HG03460 (cell line): ENCODE data around the gene SLIT1.

Experiments
- ATAC-seq: cut with Tn5 transposase; IDR thresholded peaks from one replicate; pipeline ENCODE4 v1.9.1; 2021; ENCODE audit not compliant: unreplicated experiment

The SLIT1 gene

DNA sequence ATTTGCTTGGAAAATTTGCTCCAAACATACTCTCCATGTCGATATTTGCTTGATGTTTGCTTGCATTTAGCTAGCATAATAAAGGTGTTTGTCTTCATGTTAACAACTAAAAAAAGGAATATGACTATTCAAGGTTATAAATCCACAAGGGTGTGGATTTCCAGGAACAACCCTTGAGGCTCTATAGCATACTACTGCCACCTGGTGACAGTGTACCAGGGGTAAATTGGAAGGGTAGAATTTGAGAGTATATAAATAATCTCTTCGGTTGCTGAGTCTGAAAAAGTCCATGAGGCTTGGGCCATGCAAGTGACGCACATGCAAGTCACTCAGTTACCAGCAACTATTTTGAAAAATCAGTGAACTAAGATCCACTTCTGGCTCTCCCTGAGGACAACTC is 68.4 kb downstream of the SLIT1 start:
- no peak for ATAC-seq

DNA sequence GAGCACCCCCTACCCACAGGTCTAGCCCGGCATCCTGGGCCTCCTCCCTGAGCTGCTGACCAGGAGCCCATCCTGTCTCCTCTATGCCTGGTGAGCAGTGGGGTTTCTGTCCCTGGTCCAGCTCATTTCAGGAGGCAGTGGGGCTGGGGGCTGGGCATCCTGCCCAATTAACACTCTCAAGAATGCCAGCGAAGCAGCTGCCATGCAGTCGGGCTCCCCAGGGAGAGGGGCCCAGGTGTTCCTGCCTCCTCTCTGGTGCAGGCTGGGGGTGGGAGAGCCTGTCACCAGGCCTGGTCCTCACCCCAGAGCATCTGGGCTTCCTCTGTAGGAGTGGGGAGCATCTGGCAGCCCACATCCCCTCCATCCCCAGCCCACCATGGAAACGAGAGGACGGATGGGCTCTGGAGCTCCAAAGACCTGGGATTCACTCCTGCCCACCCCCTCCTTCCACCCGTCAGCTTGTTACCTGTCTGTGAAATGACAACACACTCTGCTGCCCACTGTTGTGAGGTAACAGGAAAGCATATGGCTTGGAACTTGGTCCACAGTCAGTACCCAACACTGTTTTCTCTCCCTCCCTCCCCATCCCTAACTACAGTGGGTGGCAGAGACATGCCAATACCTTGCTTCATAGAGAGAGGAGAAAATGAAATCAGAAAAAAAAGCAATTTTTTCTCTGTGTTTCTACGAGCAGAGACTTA is 69.1 kb downstream of the SLIT1 start:
- ATAC-seq: no peak

DNA sequence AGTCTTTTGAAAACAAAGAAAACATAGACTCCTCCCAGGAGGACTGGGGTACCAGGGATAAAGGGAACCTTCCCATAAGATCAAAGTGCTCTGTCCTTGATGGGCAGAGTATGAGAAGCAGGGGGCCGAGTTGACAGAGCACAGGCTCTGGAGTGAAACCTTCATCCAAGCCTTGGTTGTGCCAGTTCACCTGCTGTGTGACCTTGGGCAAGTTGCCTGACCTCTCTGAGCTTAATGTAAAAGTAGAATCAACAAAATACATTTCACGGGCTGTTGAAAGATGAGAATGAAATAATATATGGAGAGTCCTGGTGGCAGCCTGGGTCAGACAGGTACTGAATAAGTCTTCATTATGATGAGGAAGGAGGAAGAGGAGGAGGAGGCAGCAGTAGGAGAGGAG is 69.9 kb downstream of the SLIT1 start:
- ATAC-seq: no peak

DNA sequence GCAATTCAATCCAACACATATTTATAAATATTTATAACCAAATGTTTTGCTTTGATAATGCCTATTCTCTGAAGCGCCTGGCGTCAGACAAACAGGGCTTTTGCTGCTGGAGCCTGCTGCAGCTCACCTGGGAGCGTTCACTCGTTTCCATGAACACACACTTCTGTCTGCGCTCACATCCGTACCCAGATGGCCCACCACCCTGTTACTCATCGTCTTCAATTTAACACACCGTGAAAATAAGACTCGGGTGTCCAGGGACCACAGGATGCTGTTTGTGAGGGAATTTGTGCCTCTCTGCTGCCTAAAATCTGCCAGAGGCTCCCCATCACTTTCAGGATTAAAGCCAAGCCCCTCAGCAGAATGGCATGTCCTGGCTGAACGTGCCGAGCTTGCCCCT is 74.1 kb downstream of the SLIT1 start:
- ATAC-seq: no peak

DNA sequence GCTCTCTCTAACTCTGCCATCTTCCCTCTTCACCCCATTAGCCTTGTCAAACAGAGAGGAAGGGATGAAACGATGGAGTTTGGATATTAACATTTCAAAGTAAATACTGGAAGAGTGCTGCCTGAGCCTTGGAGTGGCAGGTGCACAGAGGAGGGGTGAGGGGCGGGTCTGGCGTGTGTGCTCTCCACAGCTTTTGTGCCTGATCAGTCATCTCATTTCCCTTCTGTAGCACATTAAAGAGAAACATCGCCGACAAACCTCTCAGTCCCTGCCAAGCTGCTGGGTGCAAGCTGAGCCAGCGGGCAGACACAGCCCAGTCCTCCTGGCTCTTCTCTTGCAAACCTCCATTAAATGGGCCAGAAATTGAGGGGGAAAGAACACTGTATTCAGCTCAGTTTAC is 76.2 kb downstream of the SLIT1 start:
- no peak for ATAC-seq

DNA sequence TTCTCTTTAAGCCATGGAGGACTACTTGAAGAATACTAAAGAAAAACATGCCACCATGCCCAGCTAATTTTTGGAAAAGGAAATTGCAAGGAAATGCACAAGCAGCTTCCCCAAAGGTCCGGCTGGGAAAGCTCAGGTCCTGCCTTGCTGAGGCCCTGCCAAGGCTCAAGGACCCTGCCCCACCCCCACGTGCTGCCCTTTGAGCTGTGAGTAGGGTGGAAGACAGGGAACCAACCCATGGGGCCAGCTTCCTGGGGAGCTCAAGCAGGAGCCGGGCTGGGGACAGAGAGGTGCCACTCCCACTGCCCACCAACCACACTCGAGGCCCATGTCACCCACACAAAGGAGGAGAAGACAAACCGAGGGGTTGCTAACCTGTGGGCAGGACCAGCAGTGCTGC is 78.2 kb downstream of the SLIT1 start:
- no peak for ATAC-seq

DNA sequence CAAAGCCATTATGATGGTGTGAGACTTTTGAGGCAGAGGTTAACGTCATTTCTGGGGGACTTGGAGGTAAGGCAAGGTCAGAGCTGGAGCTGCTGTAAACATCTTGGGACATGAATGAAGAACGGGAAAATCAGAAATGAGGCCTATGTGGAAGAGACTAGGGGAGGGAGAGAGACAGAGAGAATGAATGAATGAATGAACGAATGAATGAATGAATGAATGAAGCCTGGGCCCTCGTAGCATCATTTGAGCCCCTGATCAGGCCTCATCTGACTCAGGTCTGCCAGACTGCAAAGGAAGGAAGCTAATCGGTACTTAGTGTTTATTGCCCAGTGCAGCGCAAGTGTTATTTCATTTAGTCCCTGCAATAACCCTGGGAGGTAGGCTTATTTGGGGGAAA is 79.6 kb downstream of the SLIT1 start:
- ATAC-seq: no peak

DNA sequence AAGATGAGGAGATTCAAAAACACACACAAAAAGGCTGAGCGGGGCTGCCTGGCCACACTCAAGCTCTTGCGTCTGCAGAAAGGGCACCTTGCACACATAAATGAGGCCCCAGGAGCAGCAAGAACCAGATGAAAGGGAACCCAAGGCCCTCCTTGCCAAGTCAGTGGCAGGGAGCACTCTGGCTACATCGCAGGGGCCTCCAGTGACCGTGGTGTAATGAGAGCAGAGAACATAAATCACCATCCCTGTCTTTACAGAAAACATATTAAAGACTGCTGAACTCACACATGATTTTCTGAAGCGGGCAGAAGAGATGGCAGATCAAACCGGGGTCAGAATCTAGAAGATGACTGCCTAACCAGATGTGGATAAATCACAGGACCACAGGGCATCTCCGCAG is 80.5 kb downstream of the SLIT1 start:
- no peak for ATAC-seq

DNA sequence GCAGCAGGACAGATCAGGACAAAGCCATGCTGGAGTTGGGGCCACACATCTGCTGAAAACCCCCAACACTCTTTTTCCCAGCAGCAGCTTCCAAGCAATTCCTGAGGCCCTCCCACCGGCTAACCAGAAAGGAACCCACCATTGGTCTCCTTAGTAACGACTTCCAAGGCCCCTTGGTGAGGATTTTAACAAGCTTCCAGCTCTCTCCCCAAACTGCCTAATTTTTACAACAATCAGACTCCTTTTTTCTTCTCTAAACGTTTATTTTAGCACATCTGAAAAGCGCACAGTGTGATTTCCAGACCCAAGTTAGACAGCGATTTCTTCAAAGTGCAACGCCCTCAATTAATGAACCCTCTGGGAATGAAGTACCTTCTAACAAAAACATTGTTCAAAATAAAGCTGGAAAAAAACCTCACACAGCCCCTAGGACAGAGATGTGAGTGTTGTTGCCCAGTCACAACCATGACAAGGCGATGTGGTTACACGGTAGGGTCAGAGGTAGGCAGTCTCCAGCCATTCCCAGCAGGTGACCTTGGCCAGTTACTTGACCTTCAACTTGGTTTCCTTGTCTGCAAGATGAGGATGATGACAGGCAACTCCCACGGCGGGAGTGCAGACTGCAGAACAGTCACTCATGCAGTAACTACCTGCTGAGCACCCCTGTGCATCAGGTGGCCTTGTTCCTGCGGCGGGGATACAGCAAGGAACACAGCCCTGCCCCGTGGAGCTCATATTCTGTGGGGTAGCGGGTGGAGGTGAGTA is 82.3 kb downstream of the SLIT1 start:
- ATAC-seq: no peak

DNA sequence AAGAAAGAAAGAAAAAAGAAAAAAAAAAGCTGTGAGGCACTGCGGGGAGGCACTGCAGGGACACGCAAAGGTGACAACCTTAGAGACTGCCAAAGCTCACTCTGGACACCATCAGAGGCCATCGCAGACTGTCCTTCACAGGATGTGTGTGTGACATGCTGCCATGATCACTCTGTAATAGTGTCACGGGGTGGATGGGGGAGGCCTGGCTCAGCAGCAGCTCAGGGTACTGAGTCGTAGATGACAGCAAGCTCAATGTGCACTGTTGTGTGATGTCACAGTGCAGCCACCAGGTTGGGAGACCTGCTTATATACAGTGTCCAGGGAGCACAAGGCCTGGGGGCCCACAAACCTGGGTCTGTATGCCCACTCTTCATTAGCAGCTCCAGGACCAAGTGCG is 83.3 kb downstream of the SLIT1 start:
- no peak for ATAC-seq

DNA sequence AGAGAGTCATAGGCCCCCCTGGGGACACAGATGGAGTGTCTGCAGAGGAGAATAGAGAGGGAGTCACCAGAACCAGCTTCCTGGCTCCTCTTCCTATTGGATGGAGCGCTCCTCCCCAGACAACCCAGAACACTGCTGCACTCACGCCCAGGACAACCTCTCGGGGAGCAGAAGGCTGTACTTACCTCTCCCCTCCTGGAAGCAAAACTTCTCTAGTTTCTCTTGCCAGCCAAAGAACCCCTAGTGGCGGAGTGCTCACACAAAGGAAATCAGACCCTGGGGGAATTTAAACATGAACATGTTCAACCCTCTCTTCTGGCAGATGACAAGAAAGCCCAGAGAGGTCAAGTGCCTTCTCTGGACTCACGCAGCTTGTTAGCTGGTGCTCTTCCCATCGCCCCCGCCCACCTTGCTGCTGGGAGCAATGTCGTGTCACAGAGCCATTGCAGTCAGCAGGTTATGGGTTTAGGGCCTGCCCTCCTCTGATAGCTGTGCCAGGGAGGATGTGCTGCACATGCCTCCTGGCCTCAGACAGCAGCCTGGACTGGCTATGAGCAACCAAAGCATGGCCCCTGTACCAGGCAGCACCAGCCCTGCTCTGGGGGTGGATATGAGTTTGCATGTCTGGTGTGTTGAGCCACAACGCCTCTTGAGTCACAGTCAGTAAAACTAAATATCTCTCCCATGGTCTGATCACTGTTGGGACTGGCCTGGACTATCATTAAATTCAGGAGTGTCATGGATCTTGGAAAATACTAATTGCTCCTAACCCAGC is 84.4 kb downstream of the SLIT1 start:
- ATAC-seq: no peak

DNA sequence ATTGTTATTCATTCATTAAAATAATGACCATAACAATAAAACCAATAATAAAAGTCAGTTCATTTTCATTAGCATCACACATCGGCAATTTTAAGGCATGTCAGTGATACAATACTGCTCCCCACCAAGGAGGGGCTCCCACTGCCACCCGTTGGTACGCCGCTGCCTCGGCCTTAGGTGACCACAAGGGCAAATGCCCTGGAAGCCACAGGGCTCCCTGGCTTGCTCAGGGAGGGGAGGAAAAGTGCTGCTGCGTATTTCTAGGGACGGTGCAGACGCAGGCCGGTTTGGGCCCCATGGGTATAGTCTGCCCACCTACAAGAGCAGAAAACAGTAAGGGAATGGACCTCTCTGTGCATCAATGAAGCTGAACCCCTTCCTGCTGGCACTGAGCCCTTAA is 85.1 kb downstream of the SLIT1 start:
- ATAC-seq: no peak

DNA sequence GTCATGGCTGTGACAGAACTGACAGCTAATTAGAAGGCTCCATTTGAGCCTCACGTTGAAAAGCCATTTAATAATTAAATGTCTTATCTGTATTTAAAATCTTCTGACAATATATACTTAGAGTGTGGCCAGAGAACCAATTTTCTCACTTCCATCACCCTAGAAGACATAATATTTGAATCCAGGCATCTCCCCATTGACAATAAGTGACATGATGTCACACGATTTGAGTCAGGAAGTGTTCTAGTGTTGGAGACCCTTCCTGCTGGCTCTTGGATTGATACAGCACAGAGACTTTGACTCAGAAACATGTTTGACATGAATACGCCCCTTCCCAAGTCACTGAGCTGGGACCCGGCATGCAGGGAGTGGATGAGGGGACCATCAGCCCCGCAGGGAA is 85.9 kb downstream of the SLIT1 start:
- no peak for ATAC-seq

DNA sequence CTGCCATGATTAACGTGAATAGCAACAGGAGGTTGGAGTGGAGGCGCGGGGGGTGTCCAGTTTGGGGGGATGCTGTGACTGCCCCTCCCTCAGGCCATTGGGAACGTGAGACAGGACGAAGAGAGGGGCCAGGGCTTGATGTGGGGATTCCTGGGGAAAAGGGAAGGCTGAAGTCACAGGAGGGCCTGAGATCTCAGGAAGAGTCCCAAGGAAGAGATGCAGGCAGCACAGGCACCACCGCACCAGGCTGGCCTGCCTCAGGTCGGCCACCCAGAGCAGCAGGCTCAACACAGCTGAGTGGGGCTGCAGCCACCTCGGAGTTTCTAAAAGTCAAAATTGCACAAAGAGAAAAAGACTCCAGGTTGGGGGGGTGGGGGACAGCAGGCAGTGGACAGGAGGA is 86.7 kb downstream of the SLIT1 start:
- no peak for ATAC-seq

DNA sequence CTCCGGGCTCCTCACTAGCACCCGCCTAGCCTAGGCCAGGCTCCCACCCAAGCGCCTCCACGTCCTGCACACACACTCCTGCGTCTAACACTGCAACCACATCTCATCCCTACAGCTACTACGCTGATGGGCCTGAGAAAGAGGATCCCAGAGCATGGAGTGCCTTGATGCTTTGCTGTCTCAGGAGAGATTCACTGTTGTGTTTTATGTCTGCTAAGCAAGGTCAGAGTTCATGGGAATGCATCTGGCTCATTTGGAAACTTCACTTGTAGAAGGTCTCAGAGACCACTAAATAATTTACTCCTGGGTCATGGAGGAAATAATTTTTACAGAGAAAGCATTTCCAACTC is 88.7 kb downstream of the SLIT1 start:
- no peak for ATAC-seq

DNA sequence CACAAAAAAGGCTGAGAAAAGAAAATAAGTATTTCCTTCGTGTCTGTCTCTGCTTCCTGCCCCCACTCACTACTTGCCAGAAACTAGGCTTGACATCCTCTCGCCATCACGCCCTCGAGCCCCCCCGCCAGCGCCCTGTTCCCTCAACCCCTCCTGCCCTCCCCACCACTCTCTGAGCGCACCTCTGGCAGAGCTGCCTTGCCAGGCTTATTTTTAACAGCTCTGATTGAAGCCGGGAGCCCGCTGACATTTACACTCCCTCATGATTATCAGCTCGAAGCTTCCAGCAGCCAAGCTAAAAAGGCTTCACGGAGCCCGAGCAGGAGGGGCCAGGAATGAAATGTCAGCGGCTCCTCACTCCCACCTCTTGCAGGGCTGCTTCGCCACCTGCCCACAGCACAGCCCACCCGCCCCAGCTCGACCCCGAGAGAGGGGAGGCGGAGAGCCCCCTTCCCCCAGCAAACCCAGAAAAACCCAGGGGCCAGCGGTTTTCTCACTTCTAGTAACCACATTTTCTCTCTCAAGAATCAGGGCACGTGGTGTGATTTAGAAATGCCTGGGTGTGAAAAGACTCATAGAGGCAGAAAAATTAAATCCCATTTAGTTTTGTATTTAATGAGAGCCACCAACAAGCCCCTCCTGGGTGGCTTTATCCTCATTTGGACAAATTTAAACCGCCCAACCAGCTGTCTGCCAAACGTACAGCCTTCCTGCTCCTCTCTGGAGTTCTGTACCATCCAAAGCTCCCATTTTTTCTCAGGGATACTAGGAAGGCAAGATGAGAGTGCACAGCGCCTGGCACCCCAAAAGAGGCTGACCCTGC is 89.3 kb downstream of the SLIT1 start:
- ATAC-seq: no peak

DNA sequence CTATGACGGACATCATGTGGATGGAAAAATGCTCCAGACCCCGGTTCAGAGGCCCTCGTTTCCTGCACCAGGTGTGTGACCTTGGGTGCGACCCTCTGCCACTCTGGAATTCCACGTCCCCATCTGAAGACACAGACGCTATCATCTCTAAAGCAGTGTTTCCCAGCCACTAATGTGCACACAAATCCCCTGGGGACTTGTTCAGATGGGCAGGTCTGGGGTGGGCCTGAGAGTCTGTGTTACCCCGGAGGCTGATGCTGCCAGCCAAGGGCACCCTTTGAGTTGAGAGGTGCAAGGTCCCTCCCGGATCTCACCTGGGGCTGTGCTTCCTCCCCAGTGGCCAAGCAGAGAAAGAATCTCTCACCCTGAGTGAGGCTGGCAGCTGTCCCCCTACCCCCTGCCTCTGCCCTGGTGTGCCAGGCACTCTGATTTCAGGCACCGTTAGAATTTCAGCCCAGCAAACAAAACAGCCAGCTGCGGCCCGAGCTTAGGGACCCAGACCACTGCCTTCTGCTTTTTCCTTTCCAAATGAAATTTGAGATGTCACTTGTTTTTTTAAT is 90.0 kb downstream of the SLIT1 start:
- ATAC-seq: no peak

DNA sequence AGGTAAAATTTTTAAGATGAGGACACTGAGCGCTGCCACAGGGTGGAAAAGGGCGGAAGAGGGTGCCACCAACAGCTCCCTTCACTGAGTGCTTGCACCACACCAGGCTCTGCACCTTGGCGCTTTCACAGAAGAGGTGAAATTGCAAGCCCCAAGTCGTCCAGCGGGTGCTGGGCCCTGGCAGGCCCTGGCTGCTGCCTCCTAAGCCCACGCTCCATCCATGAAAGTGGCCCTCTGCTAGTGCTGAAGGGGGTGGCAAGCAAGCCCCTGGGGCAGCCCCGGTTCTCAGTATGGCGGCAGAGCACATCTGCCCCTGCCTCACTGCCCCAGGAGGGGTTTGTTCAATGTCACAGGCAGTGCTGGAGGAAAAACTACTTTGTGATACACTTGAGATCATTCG is 95.1 kb downstream of the SLIT1 start:
- ATAC-seq: no peak

DNA sequence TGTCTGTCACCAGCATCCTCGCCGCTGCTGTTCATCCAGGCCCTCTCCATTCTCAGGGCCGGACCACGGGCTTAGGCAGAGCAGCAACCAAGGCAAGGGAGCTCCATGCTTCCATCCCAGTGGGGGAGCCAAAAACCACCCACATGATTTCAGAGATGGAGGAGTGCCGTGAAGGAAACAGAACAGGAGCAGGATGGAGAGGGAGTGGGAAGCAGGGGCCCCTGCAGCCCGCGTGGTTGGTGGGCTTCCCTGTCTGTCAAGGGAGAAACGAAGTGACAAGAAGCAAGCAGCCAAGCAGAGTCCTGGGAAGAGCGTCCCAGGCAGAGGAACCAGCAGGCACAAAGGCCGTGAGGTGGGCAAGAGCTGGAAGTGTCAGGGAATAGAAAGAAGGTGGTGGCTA is 95.7 kb downstream of the SLIT1 start:
- ATAC-seq: no peak

DNA sequence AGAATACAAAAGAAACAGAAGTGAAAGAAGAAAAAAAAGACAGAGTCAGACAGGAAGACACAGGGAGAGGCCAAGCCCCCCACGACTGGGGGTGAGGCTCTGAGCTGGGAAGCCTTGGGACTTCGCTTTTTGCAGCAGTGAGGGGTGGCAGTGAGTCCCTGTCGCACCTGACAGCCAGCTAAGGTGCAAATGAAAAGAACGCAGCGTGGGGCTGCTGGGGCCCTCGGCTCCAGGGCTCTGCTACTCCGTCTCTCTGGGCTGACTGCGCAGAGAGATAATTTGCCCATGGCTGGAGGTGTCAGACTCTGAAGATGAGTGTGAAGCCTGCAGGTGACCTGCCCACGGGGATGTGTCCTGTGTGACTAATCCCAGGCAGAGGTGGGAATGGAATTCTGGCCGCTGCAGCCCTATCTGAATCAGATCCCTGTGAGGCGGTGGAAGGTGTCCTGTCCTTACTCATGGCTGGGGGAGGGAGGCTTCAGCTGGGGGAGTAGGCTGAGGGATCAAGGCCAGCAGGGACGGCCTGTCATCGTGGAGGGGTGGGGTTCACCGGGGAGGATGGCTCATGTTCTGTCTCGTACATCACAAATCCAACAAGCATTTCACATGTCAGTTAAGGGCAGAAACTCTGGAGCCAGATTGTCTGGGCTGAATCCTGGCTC is 96.4 kb downstream of the SLIT1 start:
- no peak for ATAC-seq
